Measurements from ENCODE around the gene AP1AR. TPM values are rescaled to one million over a fixed set of nuclear protein-coding genes. Genes with fewer than 3 reads are reported as not detected.

AP1AR gene
- total and polyA plus RNA-seq, 2 of the 4 experiments (the other 2 are of a cell fraction): 4.0 to 4.7 TPM

DNA sequence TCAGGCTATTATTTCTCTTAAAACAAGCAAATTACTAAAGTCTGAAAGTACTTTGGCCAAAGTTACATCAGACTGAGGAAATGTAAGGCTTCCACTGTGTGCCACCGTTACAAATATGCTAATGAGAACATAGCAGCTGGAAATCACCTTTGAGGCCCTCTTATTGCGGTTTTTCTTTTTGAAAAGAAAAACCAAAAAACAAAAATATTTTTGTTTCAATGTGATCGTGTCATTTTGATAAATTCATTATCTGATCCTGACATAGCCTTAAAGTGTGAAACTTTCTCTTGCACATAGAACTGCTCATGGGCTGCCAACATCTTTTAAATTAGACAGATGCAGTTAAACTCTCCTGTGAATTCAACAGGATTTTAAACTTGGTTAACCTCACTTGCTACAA is 56.9 kb downstream of the AP1AR start:
- no peaks in the 10 kb centered on the region for H3K9me1 ChIP-seq (ENCODE audit: insufficient read depth, low read length)
- TF ChIP-seq RFX5 (IDR thresholded peaks at IDR 0.05; ENCODE audit: low read depth, low read length): no peak
- no peak for TF ChIP-seq SMC3 (IDR thresholded peaks at IDR 0.05; ENCODE audit: low read depth, low read length)
- no peak for TF ChIP-seq MAFK (IDR thresholded peaks at IDR 0.05; ENCODE audit: low read depth, low read length)
- TF ChIP-seq BHLHE40 (IDR thresholded peaks at IDR 0.05; ENCODE audit: low read depth, low read length): no peak
- TF ChIP-seq NFE2L2 (IDR thresholded peaks at IDR 0.05; ENCODE audit: low read depth, low read length): no peak
- TF ChIP-seq, protein P1, sequence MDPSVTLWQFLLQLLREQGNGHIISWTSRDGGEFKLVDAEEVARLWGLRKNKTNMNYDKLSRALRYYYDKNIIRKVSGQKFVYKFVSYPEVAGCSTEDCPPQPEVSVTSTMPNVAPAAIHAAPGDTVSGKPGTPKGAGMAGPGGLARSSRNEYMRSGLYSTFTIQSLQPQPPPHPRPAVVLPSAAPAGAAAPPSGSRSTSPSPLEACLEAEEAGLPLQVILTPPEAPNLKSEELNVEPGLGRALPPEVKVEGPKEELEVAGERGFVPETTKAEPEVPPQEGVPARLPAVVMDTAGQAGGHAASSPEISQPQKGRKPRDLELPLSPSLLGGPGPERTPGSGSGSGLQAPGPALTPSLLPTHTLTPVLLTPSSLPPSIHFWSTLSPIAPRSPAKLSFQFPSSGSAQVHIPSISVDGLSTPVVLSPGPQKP (IDR thresholded peaks at IDR 0.05; ENCODE audit: borderline replicate concordance, low read depth, low read length): no peak
- no peak for TF ChIP-seq FOS (IDR thresholded peaks at IDR 0.05; ENCODE audit: low read depth, low read length)
- no peak for TF ChIP-seq CHD1 (IDR thresholded peaks at IDR 0.05; ENCODE audit: low read depth, low read length)
- TF ChIP-seq, protein P2, sequence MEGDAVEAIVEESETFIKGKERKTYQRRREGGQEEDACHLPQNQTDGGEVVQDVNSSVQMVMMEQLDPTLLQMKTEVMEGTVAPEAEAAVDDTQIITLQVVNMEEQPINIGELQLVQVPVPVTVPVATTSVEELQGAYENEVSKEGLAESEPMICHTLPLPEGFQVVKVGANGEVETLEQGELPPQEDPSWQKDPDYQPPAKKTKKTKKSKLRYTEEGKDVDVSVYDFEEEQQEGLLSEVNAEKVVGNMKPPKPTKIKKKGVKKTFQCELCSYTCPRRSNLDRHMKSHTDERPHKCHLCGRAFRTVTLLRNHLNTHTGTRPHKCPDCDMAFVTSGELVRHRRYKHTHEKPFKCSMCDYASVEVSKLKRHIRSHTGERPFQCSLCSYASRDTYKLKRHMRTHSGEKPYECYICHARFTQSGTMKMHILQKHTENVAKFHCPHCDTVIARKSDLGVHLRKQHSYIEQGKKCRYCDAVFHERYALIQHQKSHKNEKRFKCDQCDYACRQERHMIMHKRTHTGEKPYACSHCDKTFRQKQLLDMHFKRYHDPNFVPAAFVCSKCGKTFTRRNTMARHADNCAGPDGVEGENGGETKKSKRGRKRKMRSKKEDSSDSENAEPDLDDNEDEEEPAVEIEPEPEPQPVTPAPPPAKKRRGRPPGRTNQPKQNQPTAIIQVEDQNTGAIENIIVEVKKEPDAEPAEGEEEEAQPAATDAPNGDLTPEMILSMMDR (conservative IDR thresholded peaks at IDR 0.05; ENCODE audit: low read depth, low read length): no peak
- no peak for TF ChIP-seq CEBPB (IDR thresholded peaks at IDR 0.05; ENCODE audit: low read depth, low read length)
- no peak for TF ChIP-seq POLR2A (IDR thresholded peaks at IDR 0.05; ENCODE audit: low read depth, low read length)
- TF ChIP-seq MXI1 (IDR thresholded peaks at IDR 0.05; ENCODE audit: borderline replicate concordance, low read depth, low read length): no peak
- TF ChIP-seq MAZ (IDR thresholded peaks at IDR 0.05; ENCODE audit: borderline replicate concordance, low read depth, low read length): no peak
- TF ChIP-seq, protein P3, sequence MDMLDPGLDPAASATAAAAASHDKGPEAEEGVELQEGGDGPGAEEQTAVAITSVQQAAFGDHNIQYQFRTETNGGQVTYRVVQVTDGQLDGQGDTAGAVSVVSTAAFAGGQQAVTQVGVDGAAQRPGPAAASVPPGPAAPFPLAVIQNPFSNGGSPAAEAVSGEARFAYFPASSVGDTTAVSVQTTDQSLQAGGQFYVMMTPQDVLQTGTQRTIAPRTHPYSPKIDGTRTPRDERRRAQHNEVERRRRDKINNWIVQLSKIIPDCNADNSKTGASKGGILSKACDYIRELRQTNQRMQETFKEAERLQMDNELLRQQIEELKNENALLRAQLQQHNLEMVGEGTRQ (IDR thresholded peaks at IDR 0.05; ENCODE audit: low read depth, low read length): no peak
- no peak for TF ChIP-seq RAD21 (IDR thresholded peaks at IDR 0.05; ENCODE audit: low read length)
- no peak for TF ChIP-seq RCOR1 (IDR thresholded peaks at IDR 0.05; ENCODE audit: insufficient replicate concordance, low read length)
- no peak overlapping the region for H3K27ac ChIP-seq (ENCODE audit: insufficient read depth, low read length)
- in situ Hi-C loops (cut with MboI; ENCODE audit: low sequenced_read_pairs) (no loop called here), dilution Hi-C loops (cut with HindIII; ENCODE audit: low sequenced_read_pairs, unreplicated experiment) (no loop called here), intact Hi-C loops (cut with micrococcal nuclease) (no loop called here)
- no peaks in the 10 kb centered on the region for H3K27me3 ChIP-seq (ENCODE audit: control insufficient read depth, insufficient read depth, low read length)
- H2AK9ac ChIP-seq (replicated peaks; ENCODE audit: low read depth, low read length, poor library complexity): no peak overlapping the region
- H3K79me1 ChIP-seq (ENCODE audit: low read depth in 1 of 2, low read length in 2 of 2): peaks cover 0 to 13% of the 10 kb centered on the region in 2 experiments; a peak in 2 of 4 replicates
- no peak overlapping the region for H2BK20ac ChIP-seq (ENCODE audit: low read depth, low read length)
- H3K23ac ChIP-seq (ENCODE audit: low read depth, low read length): no peak overlapping the region
- BruUV-seq (replicated peaks): no TSS peak
- no peak overlapping the region for H3K9ac ChIP-seq (ENCODE audit: low read depth, low read length)
- no peak overlapping the region for H3K4me2 ChIP-seq (ENCODE audit: low read depth, low read length)
- CTCF ChIA-PET: interaction anchor here (1.1 kb wide), 1 partner anchor 8 kb away, joined by 4 read pairs; the partner anchor contains the start of gene ALPK1
- H3K4ac ChIP-seq (ENCODE audit: low read depth, low read length): no peak overlapping the region
- no peak overlapping the region for H4K91ac ChIP-seq (ENCODE audit: insufficient read depth, low read depth, low read length)
- H2BK5ac ChIP-seq (ENCODE audit: low read depth, low read length, poor library complexity, severe bottlenecking): no peak overlapping the region
- POLR2A ChIA-PET (ENCODE audit: unreplicated experiment): interaction anchor here (0.6 kb wide), 1 partner anchor 17 kb away, joined by 3 read pairs; no protein-coding TSS in a partner anchor
- ATAC-seq (ENCODE audit: low read depth): no peak
- H3K18ac ChIP-seq (ENCODE audit: low read depth, low read length): no peak overlapping the region
- H4K8ac ChIP-seq (ENCODE audit: low read depth in 2 of 2, low read length in 2 of 2): no peak overlapping the region
- no peak overlapping the region for H2AK5ac ChIP-seq (ENCODE audit: low read depth, low read length)
- no peak for DNase-seq
- no peak overlapping the region for H2BK120ac ChIP-seq (ENCODE audit: low read depth, low read length)
- H4K20me1 ChIP-seq (ENCODE audit: insufficient read depth, low read length): no peaks in the 10 kb centered on the region
- H2AFZ ChIP-seq (replicated peaks; ENCODE audit: low read length, poor library complexity): no peak overlapping the region
- H3K36me3 ChIP-seq (ENCODE audit: control insufficient read depth, insufficient read depth, low read length): no peaks in the 10 kb centered on the region
- H4K5ac ChIP-seq (ENCODE audit: low read depth, low read length): no peak overlapping the region
- H3K56ac ChIP-seq (ENCODE audit: extremely low read depth, insufficient read depth, low read length): no peak overlapping the region
- no peaks in the 10 kb centered on the region for H3K9me3 ChIP-seq (ENCODE audit: control insufficient read depth, insufficient read depth, low read length)
- WGBS, 2 experiments (ENCODE audit: extremely low coverage in 2 of 2, insufficient read length in 1 of 2): no CpG with 5 or more reads among the region's 3 CpGs
- H2BK15ac ChIP-seq (ENCODE audit: low read depth, low read length): no peak overlapping the region
- H3K4me3 ChIP-seq (ENCODE audit: insufficient read depth, low read depth, low read length): no peak overlapping the region
- H3K4me1 ChIP-seq (ENCODE audit: control insufficient read depth, insufficient read depth, low read length): 0 out of 2 replicates have a peak, but pooled peaks cover 2% of the 10 kb centered on the region
- no peak overlapping the region for H3K14ac ChIP-seq (replicated peaks; ENCODE audit: low read depth, low read length)

Data from IMR-90 (cell line).